Activated naive CD8-positive, alpha-beta T cell (primary cell): ENCODE data around the gene FGL2.
"Not testable (repeated sequence)": the region's sequence is repeated elsewhere in the genome, so short reads cannot be mapped to it uniquely, and the experiment has no call there.

ENCODE experiments used
- H3K27ac Mint-ChIP-seq: one replicate; pipeline ENCODE4 v1.8.0; 2021; ENCODE audit warnings: mixed read lengths
- H3K27me3 Mint-ChIP-seq: one replicate; pipeline ENCODE4 v1.8.0; 2021; ENCODE audit warnings: mixed read lengths
- H3K36me3 Mint-ChIP-seq: one replicate; pipeline ENCODE4 v1.8.0; 2021; ENCODE audit warnings: mixed read lengths
- H3K4me1 Mint-ChIP-seq: one replicate; pipeline ENCODE4 v1.8.0; 2021; ENCODE audit warnings: low read depth, mixed read lengths
- H3K4me3 Mint-ChIP-seq: one replicate; pipeline ENCODE4 v1.8.0; 2021; ENCODE audit warnings: mild to moderate bottlenecking, mixed read lengths
- H3K9me3 Mint-ChIP-seq: one replicate; pipeline ENCODE4 v1.8.0; 2021; ENCODE audit warnings: low read depth, mixed read lengths

The FGL2 gene

GRCh38 chr7:77184990-77185389 is 14.6 kb downstream of the FGL2 start:
- Mint-ChIP-seq H3K4me3 (no peak overlapping the region), H3K36me3 (no peaks in the 10 kb centered on the region), H3K9me3 (no peaks in the 10 kb centered on the region), H3K27ac (no peak overlapping the region), H3K4me1 (no peaks in the 10 kb centered on the region), H3K27me3 (no peaks in the 10 kb centered on the region)

DNA sequence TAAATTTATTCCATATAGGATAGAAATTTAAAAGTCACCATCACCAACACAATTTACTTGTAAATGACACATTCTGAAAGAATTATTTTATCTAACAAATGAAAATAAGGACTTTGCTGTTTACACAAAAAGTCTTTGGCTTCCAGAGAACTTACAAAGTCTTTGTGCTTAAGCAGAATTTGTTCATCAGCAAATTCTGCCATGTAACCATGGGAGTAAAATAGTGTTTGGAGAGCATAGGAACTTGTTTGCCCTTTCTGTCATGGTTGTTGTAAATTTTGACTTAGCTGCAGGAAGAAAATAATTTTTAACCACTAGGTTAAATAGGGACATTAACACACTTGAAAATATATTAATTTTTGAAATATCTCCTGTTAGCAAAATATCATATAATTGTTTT is 15.2 kb downstream of the FGL2 start:
- Mint-ChIP-seq H3K4me3 (no peak overlapping the region), H3K27ac (no peak overlapping the region), H3K36me3 (peaks cover under 1% of the 10 kb centered on the region), H3K4me1 (no peaks in the 10 kb centered on the region), H3K9me3 (no peaks in the 10 kb centered on the region), H3K27me3 (no peaks in the 10 kb centered on the region)

DNA sequence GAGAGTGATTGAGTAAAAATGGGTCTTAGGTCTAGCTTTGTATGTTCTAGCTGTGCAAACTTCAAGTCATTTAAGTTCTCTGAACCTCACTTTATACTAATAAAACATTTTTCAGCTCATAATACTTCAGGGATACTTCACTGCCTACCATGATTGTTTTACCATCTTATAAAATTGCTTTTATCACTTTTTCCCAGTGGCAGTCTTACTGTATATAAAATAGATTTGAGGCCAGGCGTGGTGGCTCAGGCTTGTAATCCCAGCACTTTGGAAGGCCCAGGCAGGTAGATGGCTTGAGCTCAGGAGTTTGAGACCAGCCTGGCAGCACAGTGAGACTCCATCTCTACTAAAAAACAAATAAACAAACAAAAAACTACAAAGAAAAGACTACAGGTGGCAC is 17.4 kb downstream of the FGL2 start:
- Mint-ChIP-seq H3K4me3 (no peak overlapping the region), H3K27me3 (no peaks in the 10 kb centered on the region), H3K36me3 (peaks cover 2% of the 10 kb centered on the region), H3K4me1 (no peaks in the 10 kb centered on the region), H3K27ac (no peak overlapping the region), H3K9me3 (no peaks in the 10 kb centered on the region)

DNA sequence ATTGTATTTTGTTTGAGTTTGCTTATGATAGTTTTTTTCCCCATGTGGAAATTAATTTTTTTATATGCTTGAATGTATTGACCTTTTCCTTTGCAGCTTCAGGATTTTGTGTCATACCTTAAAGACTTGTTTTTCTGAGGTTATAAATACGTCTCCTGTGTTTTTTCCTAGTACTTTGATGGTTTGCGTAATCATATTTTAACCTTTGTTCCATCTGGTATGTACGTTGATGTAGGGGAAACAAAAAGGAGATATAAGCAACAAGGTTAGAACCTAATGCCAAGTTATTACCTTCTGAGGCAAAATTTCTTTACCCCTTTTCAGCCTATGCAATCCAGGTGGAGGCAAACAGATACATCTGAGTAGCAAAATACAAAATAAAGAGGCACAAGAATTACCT is 17.9 kb downstream of the FGL2 start:
- no peak overlapping the region for H3K27ac Mint-ChIP-seq
- H3K36me3 Mint-ChIP-seq: peaks cover 2% of the 10 kb centered on the region
- no peaks in the 10 kb centered on the region for H3K27me3 Mint-ChIP-seq
- no peak overlapping the region for H3K4me3 Mint-ChIP-seq
- H3K9me3 Mint-ChIP-seq: no peaks in the 10 kb centered on the region
- no peaks in the 10 kb centered on the region for H3K4me1 Mint-ChIP-seq

- H3K27ac Mint-ChIP-seq: no peak overlapping the region
- H3K9me3 Mint-ChIP-seq: no peaks in the 10 kb centered on the region
- H3K27me3 Mint-ChIP-seq: no peaks in the 10 kb centered on the region
- H3K4me3 Mint-ChIP-seq: no peak overlapping the region
- peaks cover 2% of the 10 kb centered on the region for H3K36me3 Mint-ChIP-seq
- H3K4me1 Mint-ChIP-seq: no peaks in the 10 kb centered on the region
Measured at GRCh38 chr7:77181015-77181595, 18.5 kb downstream of the FGL2 start.

DNA sequence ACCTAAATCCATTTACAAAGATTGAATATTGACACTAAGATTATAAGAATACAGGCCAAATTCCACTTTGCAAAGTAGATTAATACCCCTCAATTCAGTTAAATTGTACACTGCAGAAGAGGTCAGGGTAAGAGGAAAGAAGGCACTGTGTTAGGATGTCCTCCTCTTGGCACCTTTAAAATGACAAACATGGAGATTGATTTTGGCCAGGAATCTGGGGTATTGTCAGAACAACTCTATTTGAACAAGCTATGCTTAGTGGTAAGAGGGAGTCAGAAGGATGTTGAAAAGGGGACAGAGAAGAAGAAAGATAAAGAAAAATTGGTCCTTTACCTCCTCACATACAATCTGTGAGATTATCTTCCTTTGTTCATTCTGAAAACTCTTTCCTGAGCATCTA is 21.6 kb downstream of the FGL2 start:
- H3K36me3 Mint-ChIP-seq, H3K4me3 Mint-ChIP-seq, H3K4me1 Mint-ChIP-seq: not testable (repeated sequence)

DNA sequence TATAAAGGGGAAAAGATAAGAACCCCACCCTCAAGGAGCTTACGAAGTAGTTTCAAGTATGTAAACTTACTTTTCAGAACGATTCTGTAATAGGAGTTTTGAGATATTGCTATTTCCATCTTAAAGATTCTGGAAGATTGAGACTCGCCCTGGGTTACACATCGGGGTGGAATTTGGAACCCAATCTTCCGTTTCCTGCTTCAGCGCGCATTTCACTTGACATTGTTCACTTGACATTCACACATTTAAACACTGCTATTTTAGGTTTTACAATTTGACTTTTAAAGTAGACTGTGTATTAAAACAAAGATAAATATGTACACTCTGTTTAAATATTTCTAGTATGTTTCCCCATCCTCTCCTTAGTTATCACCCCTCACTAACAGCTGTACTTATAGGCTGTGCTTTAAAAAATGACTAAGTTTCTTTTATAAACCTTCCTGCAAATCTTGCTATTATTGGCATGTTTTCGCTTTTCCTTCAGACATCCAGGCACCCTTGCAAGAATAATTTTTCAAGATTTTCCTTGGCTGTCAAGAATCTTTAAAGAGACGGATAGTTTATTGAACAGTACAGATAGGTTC is 22.2 kb downstream of the FGL2 start:
- not testable (repeated sequence) for H3K9me3 Mint-ChIP-seq, H3K27ac Mint-ChIP-seq

More for the DNA sequence above, 21.6 kb downstream of the FGL2 start:
- H3K9me3 Mint-ChIP-seq, H3K27ac Mint-ChIP-seq, H3K27me3 Mint-ChIP-seq: not testable (repeated sequence)

DNA sequence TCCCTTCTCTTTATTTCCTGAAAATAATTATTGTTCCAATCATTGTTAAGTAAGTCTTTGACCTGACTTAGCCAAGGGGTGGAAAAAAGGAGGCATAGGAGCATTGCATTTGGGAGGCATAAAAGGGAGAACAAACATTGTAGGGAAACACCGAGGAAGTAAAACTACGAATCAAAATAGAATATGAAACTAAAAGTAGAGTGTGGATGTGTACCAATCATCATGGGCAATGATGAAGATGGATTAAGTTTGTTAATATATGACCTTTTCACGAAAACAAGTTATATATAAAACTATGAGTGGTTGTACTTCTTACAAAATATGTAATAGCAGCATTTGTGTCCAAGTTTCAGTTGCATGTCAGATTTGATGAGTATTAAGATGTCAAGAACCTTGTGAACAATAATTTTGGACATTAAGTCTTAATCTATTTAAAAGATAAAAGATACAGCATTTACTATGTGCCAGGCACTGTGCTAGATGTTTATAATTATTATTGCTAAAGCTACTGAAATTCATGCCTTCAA is 24.3 kb downstream of the FGL2 start:
- H3K4me3 Mint-ChIP-seq, H3K4me1 Mint-ChIP-seq, H3K27me3 Mint-ChIP-seq, H3K27ac Mint-ChIP-seq, H3K9me3 Mint-ChIP-seq, H3K36me3 Mint-ChIP-seq: not testable (repeated sequence)

More for the DNA sequence above, 22.2 kb downstream of the FGL2 start:
- H3K36me3 Mint-ChIP-seq, H3K4me1 Mint-ChIP-seq, H3K27me3 Mint-ChIP-seq, H3K4me3 Mint-ChIP-seq: not testable (repeated sequence)

DNA sequence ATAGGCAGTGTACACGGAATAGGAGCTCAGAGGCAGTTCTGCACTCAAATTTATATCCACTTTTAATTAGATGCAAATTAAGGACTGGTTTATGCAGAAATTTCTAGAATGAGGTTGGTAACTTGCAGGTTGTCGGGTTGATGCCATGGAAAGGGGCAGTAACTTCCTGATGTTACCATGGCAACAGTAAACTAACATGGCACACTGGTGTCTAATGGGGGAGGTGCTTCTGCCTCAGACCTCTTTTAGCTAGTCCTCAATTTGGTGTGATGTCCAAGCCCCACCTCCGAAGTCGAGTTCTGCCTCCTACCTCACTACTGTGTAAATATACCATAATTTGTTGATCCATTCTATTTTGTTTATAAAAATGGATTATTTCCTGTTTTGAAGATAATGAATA is 25.2 kb downstream of the FGL2 start:
- H3K4me3 Mint-ChIP-seq, H3K36me3 Mint-ChIP-seq, H3K27me3 Mint-ChIP-seq, H3K9me3 Mint-ChIP-seq, H3K27ac Mint-ChIP-seq, H3K4me1 Mint-ChIP-seq: not testable (repeated sequence)

DNA sequence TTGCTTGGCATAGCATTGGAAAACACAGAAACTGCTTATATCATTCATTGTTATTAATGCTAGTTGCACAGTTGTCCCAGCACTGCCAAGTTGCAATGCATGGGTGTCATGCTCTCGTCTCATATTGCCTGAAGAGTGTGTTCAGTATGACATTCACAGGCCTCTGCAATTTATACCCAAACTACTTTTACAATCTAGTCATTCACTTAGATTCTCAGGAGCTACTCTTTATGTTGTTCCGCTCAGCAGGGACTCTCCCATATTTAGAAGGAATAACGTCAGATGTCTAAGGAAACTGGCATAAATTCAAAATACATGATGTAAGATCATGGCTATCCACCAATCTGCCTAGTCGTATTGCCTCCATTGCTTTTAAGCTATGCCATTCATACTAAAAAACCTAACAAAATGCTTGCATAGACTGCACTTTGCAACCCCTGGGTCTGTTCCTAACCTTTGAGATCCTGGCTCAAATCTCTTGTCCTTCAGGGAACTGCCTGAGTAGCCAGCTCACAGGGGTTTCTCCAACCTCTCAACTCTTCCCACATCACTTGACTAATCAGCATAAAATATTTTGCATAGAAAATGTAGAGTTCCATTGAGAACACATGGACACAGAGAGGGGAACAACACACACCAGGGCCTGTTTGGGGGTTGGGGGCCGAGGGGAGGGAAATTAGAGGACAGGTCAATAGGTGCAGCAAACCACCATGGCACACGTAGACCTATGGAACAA is 27.0 kb downstream of the FGL2 start:
- not testable (repeated sequence) for H3K27ac Mint-ChIP-seq, H3K36me3 Mint-ChIP-seq, H3K27me3 Mint-ChIP-seq, H3K4me3 Mint-ChIP-seq, H3K4me1 Mint-ChIP-seq, H3K9me3 Mint-ChIP-seq

DNA sequence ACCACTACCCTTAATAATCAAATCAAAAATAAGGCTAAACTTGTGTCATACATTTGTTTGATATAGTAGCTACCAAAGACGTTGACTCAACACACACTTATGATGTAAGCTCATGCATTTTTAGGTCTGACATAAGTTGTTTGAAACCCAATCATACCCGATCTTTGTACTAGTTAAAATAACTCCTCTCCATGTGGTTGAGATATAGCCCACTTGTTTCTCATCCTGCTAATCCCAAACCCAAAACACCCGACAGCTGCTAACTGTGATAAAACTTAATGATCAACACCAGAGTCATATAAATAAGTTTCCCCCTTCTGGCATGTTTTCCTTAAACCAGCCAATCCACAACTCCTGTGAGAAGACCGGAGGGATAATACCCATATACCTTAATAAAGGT is 28.5 kb downstream of the FGL2 start:
- not testable (repeated sequence) for H3K27ac Mint-ChIP-seq, H3K4me1 Mint-ChIP-seq, H3K4me3 Mint-ChIP-seq, H3K36me3 Mint-ChIP-seq, H3K9me3 Mint-ChIP-seq, H3K27me3 Mint-ChIP-seq

DNA sequence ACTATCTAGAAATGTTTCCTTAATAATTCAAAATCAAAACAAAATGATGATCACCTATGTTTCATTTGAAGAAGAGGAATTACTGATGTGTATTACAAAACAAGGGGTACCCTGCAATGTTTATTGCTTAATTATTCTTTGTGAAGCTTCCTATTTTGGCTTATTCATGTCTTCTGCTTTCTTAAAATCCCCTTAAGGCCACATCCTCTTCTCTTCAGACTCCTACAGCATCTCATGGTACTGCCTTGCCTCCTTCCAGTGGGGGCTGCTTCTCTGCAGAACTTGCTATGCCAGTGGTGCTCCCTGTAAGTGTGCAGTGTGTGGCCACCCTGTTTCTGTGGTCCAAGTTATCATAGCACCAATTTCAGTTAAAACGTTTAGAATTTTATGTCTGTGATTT is 42.2 kb downstream of the FGL2 start:
- Mint-ChIP-seq H3K27me3 (no peaks in the 10 kb centered on the region), H3K36me3 (no peaks in the 10 kb centered on the region), H3K27ac (no peak overlapping the region), H3K9me3 (no peaks in the 10 kb centered on the region), H3K4me3 (no peak overlapping the region), H3K4me1 (peaks cover 5% of the 10 kb centered on the region)

DNA sequence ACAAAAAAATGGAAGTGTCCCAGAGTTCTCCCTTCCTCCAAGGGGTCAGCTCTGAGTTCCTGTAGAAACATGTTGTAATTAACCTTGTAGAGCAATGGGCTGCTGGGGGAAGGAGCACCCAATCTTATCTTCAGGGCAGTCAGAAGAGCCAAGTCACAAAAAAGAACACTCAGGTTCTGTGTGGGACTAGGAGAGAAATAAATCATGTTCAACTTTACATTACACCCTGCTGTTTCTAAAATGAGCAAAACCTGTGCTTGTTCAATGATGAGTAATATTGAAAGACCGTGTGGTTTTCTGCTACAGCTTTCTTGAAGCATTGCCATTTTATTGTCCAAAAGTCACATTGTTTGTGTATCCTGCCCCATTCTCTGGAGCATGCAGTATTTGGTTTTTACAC is 42.6 kb downstream of the FGL2 start:
- not testable (repeated sequence) for H3K27me3 Mint-ChIP-seq, H3K4me3 Mint-ChIP-seq, H3K27ac Mint-ChIP-seq, H3K9me3 Mint-ChIP-seq, H3K4me1 Mint-ChIP-seq, H3K36me3 Mint-ChIP-seq

DNA sequence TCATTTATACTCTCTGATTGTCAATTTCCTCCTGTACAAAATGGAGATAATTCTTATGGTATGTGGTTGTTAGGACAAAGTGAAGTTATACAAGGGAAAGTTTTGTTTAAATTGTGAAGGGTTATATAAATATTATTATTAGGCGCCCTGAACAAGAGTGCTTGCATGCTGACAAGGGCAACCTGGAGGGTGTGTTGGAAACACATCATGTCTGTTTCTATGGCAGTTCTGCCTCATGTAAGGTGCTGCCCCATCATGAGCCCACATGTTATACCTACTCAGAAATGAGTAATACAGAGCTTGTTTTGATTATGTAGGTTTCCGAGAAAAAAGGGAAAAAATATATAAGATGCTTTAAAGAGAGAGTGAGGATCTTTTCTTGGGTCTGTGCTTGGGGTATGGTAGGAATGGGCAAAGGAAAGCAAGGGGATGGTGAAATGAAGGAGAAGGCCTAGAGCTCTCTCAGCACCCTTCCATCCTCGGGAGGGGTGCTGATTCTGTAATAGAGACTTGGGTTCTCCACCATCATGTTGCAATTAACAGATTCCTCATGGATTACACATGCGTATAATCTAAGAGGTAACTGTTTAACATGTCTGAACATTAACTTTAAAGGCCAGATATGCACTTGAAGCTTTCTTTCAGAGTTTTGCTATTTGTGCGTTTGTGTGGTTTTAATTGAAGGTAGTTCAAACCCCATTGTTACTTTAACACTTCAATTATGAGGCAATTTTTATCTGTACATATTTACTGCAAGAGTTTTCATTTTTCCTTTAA is 43.8 kb downstream of the FGL2 start:
- not testable (repeated sequence) for H3K4me3 Mint-ChIP-seq, H3K9me3 Mint-ChIP-seq
- peak overlapping the region; percentile 18 for H3K27ac Mint-ChIP-seq

DNA sequence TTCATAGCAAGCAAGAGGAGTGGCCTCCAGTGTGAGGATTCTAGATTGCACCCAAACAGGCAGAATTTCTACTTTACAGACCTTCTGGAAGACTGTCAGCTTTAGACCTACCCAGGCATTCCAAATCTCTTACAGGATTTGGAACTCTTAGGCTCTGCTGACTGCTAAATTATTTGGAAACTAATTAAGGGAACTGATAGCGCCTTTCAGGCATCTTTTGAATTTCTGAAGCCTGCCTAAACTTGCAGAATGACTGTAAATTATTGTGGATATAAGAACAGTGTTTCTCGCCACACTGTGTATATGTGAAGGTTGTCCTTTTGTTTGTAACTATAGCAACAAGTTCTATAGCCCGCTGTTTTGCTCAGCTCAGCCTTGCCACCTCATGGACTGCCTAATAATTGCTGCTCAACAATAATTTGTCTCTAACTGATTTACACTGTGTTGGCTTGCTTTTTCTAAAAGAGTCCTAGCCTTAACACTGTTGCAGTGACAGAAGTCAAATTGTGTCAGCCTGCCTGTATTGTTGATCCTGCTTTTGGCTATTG is 44.6 kb downstream of the FGL2 start:
- not testable (repeated sequence) for H3K36me3 Mint-ChIP-seq, H3K4me3 Mint-ChIP-seq, H3K9me3 Mint-ChIP-seq, H3K27me3 Mint-ChIP-seq, H3K27ac Mint-ChIP-seq, H3K4me1 Mint-ChIP-seq

More for the DNA sequence above, 43.8 kb downstream of the FGL2 start:
- not testable (repeated sequence) for H3K36me3 Mint-ChIP-seq, H3K4me1 Mint-ChIP-seq, H3K27me3 Mint-ChIP-seq
